ENCODE results near the gene RAD51B. TPM values are rescaled to one million over a fixed set of nuclear protein-coding genes. Genes with fewer than 3 reads are reported as not detected.

RAD51B gene
- total RNA-seq, 1 experiment from 2014 or later, result 20.0 TPM

DNA sequence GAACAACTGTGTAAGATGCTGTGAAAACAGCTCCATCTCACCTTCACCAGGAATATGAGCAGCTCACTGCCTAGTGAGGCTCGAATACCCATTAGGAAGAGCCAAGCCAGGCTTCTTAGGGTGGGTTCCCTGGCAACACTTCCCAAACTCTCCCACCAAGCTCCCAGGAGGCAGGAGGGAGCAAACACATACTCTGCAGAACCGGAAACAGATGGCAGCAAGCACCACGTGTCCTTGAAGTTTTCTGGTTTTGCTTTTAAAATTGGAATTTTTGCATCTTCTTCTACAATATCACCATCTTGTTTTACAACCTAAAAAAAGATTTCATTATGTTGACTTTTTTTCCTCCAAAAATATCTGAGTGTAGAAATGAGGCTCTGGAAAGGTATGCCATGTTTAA lies 786.6 kb downstream of the RAD51B start:
- no peaks in the 10 kb centered on the region for H3K79me2 ChIP-seq (ENCODE audit: insufficient read depth, low read length)
- POLR2A ChIA-PET, result no interaction called here
- H3K9ac ChIP-seq (ENCODE audit: low read length), result no peak overlapping the region
- intact Hi-C loops (cut with micrococcal nuclease), result no loop called here
- ATAC-seq, result no peak
- H3K27ac ChIP-seq (ENCODE audit: low read depth, low read length), result no peak overlapping the region
- no peaks in the 10 kb centered on the region for H4K20me1 ChIP-seq (ENCODE audit: insufficient read depth)
- DNase-seq (ENCODE audit: low read depth, low spot score), result no peak
- H3K27me3 ChIP-seq (ENCODE audit: insufficient read depth, low read length), result no peaks in the 10 kb centered on the region
- RAD21 ChIA-PET (ENCODE audit: low non-redundant PET in 1 of 2, low total read pairs in 2 of 2, uncharacterized antibody in 2 of 2, unreplicated experiment in 2 of 2), result no interaction called here
- H3K4me2 ChIP-seq (ENCODE audit: low read length), result no peak overlapping the region
- TF ChIP-seq ZFX (IDR thresholded peaks at IDR 0.05) (no peak), ELF1 (IDR thresholded peaks at IDR 0.05; ENCODE audit: borderline replicate concordance, low read depth) (no peak), SP1 (IDR thresholded peaks at IDR 0.05; ENCODE audit: low read depth) (no peak)
- TF ChIP-seq, protein P1, sequence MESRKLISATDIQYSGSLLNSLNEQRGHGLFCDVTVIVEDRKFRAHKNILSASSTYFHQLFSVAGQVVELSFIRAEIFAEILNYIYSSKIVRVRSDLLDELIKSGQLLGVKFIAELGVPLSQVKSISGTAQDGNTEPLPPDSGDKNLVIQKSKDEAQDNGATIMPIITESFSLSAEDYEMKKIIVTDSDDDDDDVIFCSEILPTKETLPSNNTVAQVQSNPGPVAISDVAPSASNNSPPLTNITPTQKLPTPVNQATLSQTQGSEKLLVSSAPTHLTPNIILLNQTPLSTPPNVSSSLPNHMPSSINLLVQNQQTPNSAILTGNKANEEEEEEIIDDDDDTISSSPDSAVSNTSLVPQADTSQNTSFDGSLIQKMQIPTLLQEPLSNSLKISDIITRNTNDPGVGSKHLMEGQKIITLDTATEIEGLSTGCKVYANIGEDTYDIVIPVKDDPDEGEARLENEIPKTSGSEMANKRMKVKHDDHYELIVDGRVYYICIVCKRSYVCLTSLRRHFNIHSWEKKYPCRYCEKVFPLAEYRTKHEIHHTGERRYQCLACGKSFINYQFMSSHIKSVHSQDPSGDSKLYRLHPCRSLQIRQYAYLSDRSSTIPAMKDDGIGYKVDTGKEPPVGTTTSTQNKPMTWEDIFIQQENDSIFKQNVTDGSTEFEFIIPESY (IDR thresholded peaks at IDR 0.05; ENCODE audit: extremely low read depth, insufficient replicate concordance, low read length), result no peak
- no peak overlapping the region for H2AFZ ChIP-seq (ENCODE audit: low read depth, low read length, poor library complexity, severe bottlenecking)
- CTCF ChIA-PET, result no interaction called here
- peaks cover 0 to 7% of the 10 kb centered on the region in 2 experiments; a peak in 1 of 4 replicates for H3K9me3 ChIP-seq (ENCODE audit: control insufficient read depth in 1 of 2, insufficient read depth in 1 of 2, low read depth in 1 of 2, low read length in 2 of 2)
- no TSS peak for BruUV-seq (replicated peaks)
- no peaks in the 10 kb centered on the region for H3K36me3 ChIP-seq (ENCODE audit: control insufficient read depth in 1 of 2, insufficient read depth in 2 of 2, low read length in 2 of 2)
- H3K4me1 ChIP-seq (ENCODE audit: control insufficient read depth in 1 of 2, insufficient read depth in 2 of 2, low read length in 2 of 2), result peaks cover 0 to 10% of the 10 kb centered on the region in 2 experiments; a peak in 2 of 4 replicates
- no peak overlapping the region for H3K4me3 ChIP-seq (replicated peaks in 1 of 2; ENCODE audit: low read depth in 1 of 2, low read length in 2 of 2)
- H3K9me2 ChIP-seq (ENCODE audit: insufficient read depth), result no peaks in the 10 kb centered on the region

DNA sequence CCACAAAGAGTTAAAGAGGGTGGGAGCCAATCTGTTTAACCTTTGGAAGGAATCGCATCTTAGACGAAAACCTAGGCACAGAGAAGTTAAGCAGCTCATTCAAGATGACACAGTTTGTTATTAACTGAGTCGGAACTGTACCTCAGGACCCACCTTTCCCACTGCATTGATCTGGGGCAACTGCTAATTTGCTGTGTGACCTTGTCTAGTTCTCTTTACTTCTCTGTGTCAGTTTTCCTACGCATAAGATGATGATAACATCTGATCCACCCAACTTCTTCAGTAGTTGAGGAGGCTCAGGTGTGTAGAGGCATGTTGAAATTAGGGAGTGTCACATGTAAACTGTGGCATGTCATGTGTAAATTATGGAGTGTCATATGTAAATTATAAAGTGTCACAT lies 787.1 kb downstream of the RAD51B start:
- CTCF ChIA-PET, result no interaction called here
- Histone ChIP-seq H3K27me3 (ENCODE audit: insufficient read depth, low read length) (no peaks in the 10 kb centered on the region), H3K9me2 (ENCODE audit: insufficient read depth) (no peaks in the 10 kb centered on the region), H4K20me1 (ENCODE audit: insufficient read depth) (no peaks in the 10 kb centered on the region), H2AFZ (ENCODE audit: low read depth, low read length, poor library complexity, severe bottlenecking) (no peak overlapping the region), H3K9ac (ENCODE audit: low read length) (no peak overlapping the region), H3K9me3 (ENCODE audit: control insufficient read depth in 1 of 2, insufficient read depth in 1 of 2, low read depth in 1 of 2, low read length in 2 of 2) (peaks cover 0 to 7% of the 10 kb centered on the region in 2 experiments; a peak in 1 of 4 replicates), H3K36me3 (ENCODE audit: control insufficient read depth in 1 of 2, insufficient read depth in 2 of 2, low read length in 2 of 2) (no peaks in the 10 kb centered on the region), H3K4me3 (replicated peaks in 1 of 2; ENCODE audit: low read depth in 1 of 2, low read length in 2 of 2) (no peak overlapping the region), H3K4me2 (ENCODE audit: low read length) (no peak overlapping the region), H3K79me2 (ENCODE audit: insufficient read depth, low read length) (no peaks in the 10 kb centered on the region), H3K27ac (ENCODE audit: low read depth, low read length) (no peak overlapping the region), H3K4me1 (ENCODE audit: control insufficient read depth in 1 of 2, insufficient read depth in 2 of 2, low read length in 2 of 2) (peaks cover 0 to 10% of the 10 kb centered on the region in 2 experiments; a peak in 2 of 4 replicates)
- ATAC-seq, result no peak
- RAD21 ChIA-PET (ENCODE audit: low non-redundant PET in 1 of 2, low total read pairs in 2 of 2, uncharacterized antibody in 2 of 2, unreplicated experiment in 2 of 2), result no interaction called here
- no TSS peak for BruUV-seq (replicated peaks)
- POLR2A ChIA-PET, result no interaction called here
- DNase-seq (ENCODE audit: low read depth, low spot score), result no peak
- TF ChIP-seq SRF (IDR thresholded peaks at IDR 0.05; ENCODE audit: low read depth) (no peak), JUND (IDR thresholded peaks at IDR 0.05) (no peak)
- intact Hi-C loops (cut with micrococcal nuclease), result no loop called here

All from HCT116 (cell line).